HFFc6 (cell line): ENCODE data around the gene NAA40. TPM values are rescaled to one million over a fixed set of nuclear protein-coding genes. Genes with fewer than 3 reads are reported as not detected.
A peak's percentile ranks its signal among the peaks of the same experiment; 100 is the strongest.

Experiments
- DNase-seq: peaks from one replicate; pipeline ENCODE4 v3.0.0-alpha.2; 2018
- H3K27ac Mint-ChIP-seq: 2 replicates; pipeline ENCODE4 v1.8.0; 2020; ENCODE audit warnings: mild to moderate bottlenecking, mixed read lengths
- H3K27me3 Mint-ChIP-seq: 2 replicates; pipeline ENCODE4 v1.8.0; 2021; ENCODE audit warnings: mild to moderate bottlenecking, moderate library complexity, mixed read lengths; ENCODE audit not compliant: insufficient read depth
- H3K36me3 Mint-ChIP-seq: 2 replicates; pipeline ENCODE4 v1.8.0; 2021; ENCODE audit warnings: low read depth, mixed read lengths
- H3K4me1 Mint-ChIP-seq: 2 replicates; pipeline ENCODE4 v1.8.0; 2020; ENCODE audit warnings: low read depth, mixed read lengths
- H3K4me3 Mint-ChIP-seq: 2 replicates; pipeline ENCODE4 v1.8.0; 2020; ENCODE audit warnings: mild to moderate bottlenecking, moderate library complexity, mixed read lengths
- H3K9me3 Mint-ChIP-seq: 2 replicates; pipeline ENCODE4 v1.8.0; 2020; ENCODE audit warnings: mild to moderate bottlenecking, mixed read lengths
- CTCF ChIP-seq: fragments of 200-600 bp; sonication (generic); IDR thresholded peaks from 2 replicates; pipeline ENCODE4 v1.5.0; 2021; ENCODE audit warnings: antibody characterized with exemption, mild to moderate bottlenecking
- total RNA-seq, 6 experiments: library from RNA; stranded (reverse); fragmentation: NEBNext Ultra II Directional; extraction: Animal tissue kit (Norgen Biotek cat#: 25700); gene quantifications; 2 replicates in 1 of 6; 3 replicates in 5 of 6; pipeline ENCODE4 v1.2.3, GENCODE V29; 2021

The NAA40 gene
- total RNA-seq, 6 experiments from 2014 or later: 15.7 to 19.3 (median 17.6) TPM

GRCh38 chr11:63998558-63999348 lies 60.0 kb downstream of the NAA40 start:
- Mint-ChIP-seq H3K9me3 (no peaks in the 10 kb centered on the region), H3K4me1 (peaks cover 12% of the 10 kb centered on the region), H3K27me3 (peaks cover 7% of the 10 kb centered on the region), H3K27ac (no peak overlapping the region), H3K36me3 (no peaks in the 10 kb centered on the region; the same call in 1 of the 2 replicates), H3K4me3 (no peak overlapping the region)
- no peak for TF ChIP-seq CTCF
- no peak for DNase-seq

GRCh38 chr11:63999349-64000025 lies 60.7 kb downstream of the NAA40 start:
- Mint-ChIP-seq H3K27me3 (peaks cover 10% of the 10 kb centered on the region), H3K4me3 (no peak overlapping the region), H3K4me1 (peaks cover 17% of the 10 kb centered on the region), H3K36me3 (no peaks in the 10 kb centered on the region; the same call in 1 of the 2 replicates), H3K27ac (no peak overlapping the region), H3K9me3 (no peaks in the 10 kb centered on the region)
- DNase-seq: peak; percentile 36
- TF ChIP-seq CTCF: no peak

- peak; percentile 22 for DNase-seq
- Mint-ChIP-seq H3K36me3 (no peaks in the 10 kb centered on the region; the same call in 1 of the 2 replicates), H3K27me3 (peaks cover 10% of the 10 kb centered on the region), H3K9me3 (no peaks in the 10 kb centered on the region), H3K4me1 (peaks cover 17% of the 10 kb centered on the region), H3K4me3 (no peak overlapping the region), H3K27ac (no peak overlapping the region)
- TF ChIP-seq CTCF: peak; percentile 91
These were observed 61.4 kb downstream of the NAA40 start for GRCh38 chr11:64000026-64000739.

- Mint-ChIP-seq H3K36me3 (no peaks in the 10 kb centered on the region; the same call in 1 of the 2 replicates), H3K4me1 (peaks cover 17% of the 10 kb centered on the region), H3K4me3 (peak overlapping the region; percentile 28; the same call in 1 of the 2 replicates), H3K9me3 (no peaks in the 10 kb centered on the region), H3K27ac (no peak overlapping the region; the same call in 1 of the 2 replicates), H3K27me3 (peaks cover 12% of the 10 kb centered on the region)
- DNase-seq: no peak
- peak; percentile 54 for TF ChIP-seq CTCF
These were observed 62.1 kb downstream of the NAA40 start for GRCh38 chr11:64000740-64001483.
